Measurements from ENCODE around the gene ITGA8. TPM values are rescaled to one million over a fixed set of nuclear protein-coding genes. Genes with fewer than 3 reads are reported as not detected.

Gene ITGA8
- total and polyA plus RNA-seq, 9 of the 15 experiments (the other 6 are each of a cell fraction or from before 2014, with no cell fraction given), result 0.01 to 0.07 (median 0.04) TPM; not detected in 5

DNA sequence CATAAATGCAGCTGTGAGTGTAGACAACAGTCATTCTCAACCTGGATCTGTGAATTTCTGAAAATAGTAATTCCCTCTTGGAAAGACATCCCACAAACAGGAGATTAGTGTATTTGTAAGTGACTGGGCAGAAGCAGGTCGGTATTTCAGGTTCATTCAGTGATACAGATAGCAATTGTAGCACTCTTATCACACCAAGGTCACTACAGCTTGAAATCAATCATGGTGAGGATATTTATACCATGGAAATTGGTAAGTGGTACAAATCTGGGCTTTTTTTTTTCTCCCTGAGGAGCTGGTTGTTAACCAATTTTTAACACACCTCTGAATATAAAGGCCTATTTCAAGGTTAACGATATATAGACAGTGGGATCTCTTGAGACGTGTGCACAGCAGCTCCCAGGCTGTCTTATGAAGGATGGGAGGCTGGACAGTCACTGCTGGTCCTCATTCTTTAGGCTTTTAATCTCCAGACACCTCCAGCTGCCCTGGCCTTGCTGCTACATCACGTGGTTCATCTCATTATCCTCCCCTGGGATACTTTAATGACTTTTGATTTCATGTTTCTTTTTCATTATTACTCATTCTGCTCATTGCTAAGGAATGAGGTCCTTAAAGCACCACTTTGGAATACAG lies 87.1 kb downstream of the ITGA8 start:
- H3K27ac ChIP-seq (ENCODE audit: extremely low read depth, low read depth, low read length), result no peak overlapping the region
- H3K9ac ChIP-seq (ENCODE audit: insufficient read depth in 1 of 2, low read depth in 2 of 2, low read length in 2 of 2), result no peak overlapping the region
- no peak overlapping the region for H3K4me2 ChIP-seq (ENCODE audit: insufficient read depth, low read length)
- WGBS (ENCODE audit: insufficient coverage, low coverage, missing lambda C conversion rate), result 9% methylated on average over 4 of the region's 4 CpGs
- no peak overlapping the region for H2AFZ ChIP-seq (ENCODE audit: low read depth, low read length)
- no peaks in the 10 kb centered on the region for H3K9me3 ChIP-seq (replicated peaks; ENCODE audit: control insufficient read depth, insufficient read depth, low read depth, low read length)
- CTCF ChIA-PET (ENCODE audit: low intra/inter-chr PET ratio), result no interaction called here
- no peaks in the 10 kb centered on the region for H3K9me1 ChIP-seq (ENCODE audit: control insufficient read depth, insufficient read depth, low read length)
- ATAC-seq (no peak), DNase-seq (ENCODE audit: extremely low read depth in 1 of 4, low spot score in 3 of 4) (no peak), FAIRE-seq (no peak)
- intact Hi-C loops (cut with micrococcal nuclease) (no loop called here), in situ Hi-C loops (cut with MboI) (no loop called here)
- BruUV-seq (replicated peaks), result no TSS peak
- no peaks in the 10 kb centered on the region for H3K79me2 ChIP-seq (ENCODE audit: control insufficient read depth, insufficient read depth, low read length)
- TF ChIP-seq MCM7 (IDR thresholded peaks at IDR 0.05) (no peak), ARHGAP35 (IDR thresholded peaks at IDR 0.05; ENCODE audit: partially characterized antibody) (no peak), BACH1 (tag; IDR thresholded peaks at IDR 0.05) (no peak), ESRRA (IDR thresholded peaks at IDR 0.05; ENCODE audit: borderline replicate concordance, low read depth) (no peak), ZNF133 (CRISPR knock-in tag; IDR thresholded peaks at IDR 0.05) (no peak), TFE3 (CRISPR knock-in tag; IDR thresholded peaks at IDR 0.05) (peak; percentile 21; the same call in 1 of the 2 replicates)
- no peaks in the 10 kb centered on the region for H3K4me1 ChIP-seq (replicated peaks in 1 of 2; ENCODE audit: control insufficient read depth in 2 of 2, insufficient read depth in 2 of 2, low read length in 2 of 2)
- H3K27me3 ChIP-seq (ENCODE audit: control insufficient read depth in 2 of 2, insufficient read depth in 2 of 2, low read length in 2 of 2), result 0 out of 5 replicates have a peak, but pooled peaks cover 0 to 5% of the 10 kb centered on the region in 2 experiments
- H4K20me1 ChIP-seq (replicated peaks; ENCODE audit: control insufficient read depth, insufficient read depth, low read length), result no peaks in the 10 kb centered on the region
- POLR2A ChIA-PET, result interaction anchor here (0.7 to 1.2 kb wide), 3 partner anchors 9 to 18 kb away, joined by 3 read pairs; no protein-coding TSS in a partner anchor
- H3K36me3 ChIP-seq (ENCODE audit: control insufficient read depth, insufficient read depth, low read length), result no peaks in the 10 kb centered on the region
- H3K4me3 ChIP-seq, result no peak overlapping the region
